GM12872 (cell line): Measurements from ENCODE around the gene PXDC1.

Source experiments
- CTCF ChIP-seq: IDR thresholded peaks from 3 replicates; pipeline ENCODE4 v1.5.1; 2011; ENCODE audit warnings: low read depth, mild to moderate bottlenecking, low read length, moderate library complexity; ENCODE audit not compliant: insufficient read depth

The PXDC1 gene

GRCh38 chr6:3762852-3763251, 11.3 kb upstream of the PXDC1 start:
- TF ChIP-seq CTCF: no peak

- TF ChIP-seq CTCF: no peak
Measured at GRCh38 chr6:3762359-3762758, 10.8 kb upstream of the PXDC1 start.

GRCh38 chr6:3761989-3762270, 10.4 kb upstream of the PXDC1 start:
- TF ChIP-seq CTCF: no peak

GRCh38 chr6:3759646-3760232, 8.2 kb upstream of the PXDC1 start:
- TF ChIP-seq CTCF: no peak

- TF ChIP-seq CTCF: no peak
Measured at GRCh38 chr6:3758842-3759144, 7.3 kb upstream of the PXDC1 start.

GRCh38 chr6:3757241-3757641, 5.7 kb upstream of the PXDC1 start:
- TF ChIP-seq CTCF: no peak

GRCh38 chr6:3756546-3756945, 5.0 kb upstream of the PXDC1 start:
- no peak for TF ChIP-seq CTCF
